GM12892 (cell line): ENCODE results near the gene RBM20.

ENCODE experiments used
- POLR2A ChIP-seq: IDR thresholded peaks from 2 replicates; pipeline ENCODE4 v1.6.1; 2011; ENCODE audit warnings: low read depth, low read length, control low read depth
- POLR2AphosphoS5 ChIP-seq: IDR thresholded peaks from 2 replicates; pipeline ENCODE4 v1.6.1; 2011; ENCODE audit warnings: low read depth, low read length, control low read depth
- TAF1 ChIP-seq: IDR thresholded peaks from 2 replicates; pipeline ENCODE4 v1.6.1; 2011; ENCODE audit warnings: low read depth, mild to moderate bottlenecking, control low read depth, low read length, borderline replicate concordance

- TF ChIP-seq POLR2A (no peak), POLR2AphosphoS5 (no peak), TAF1 (no peak)
These were observed 229.1 kb downstream of the RBM20 start for GRCh38 chr10:110872984-110873923.
